Natural killer cell (primary cell): ENCODE measurements around the gene STIM2. TPM values are rescaled to one million over a fixed set of nuclear protein-coding genes. Genes with fewer than 3 reads are reported as not detected.
A peak's percentile ranks its signal among the peaks of the same experiment; 100 is the strongest.

Experiments
- ATAC-seq, 3 donors: fragments of 150-1000 bp in 2 of 3; fragments of 200-7000 bp in 1 of 3; cut with Tn5 transposase; 1 replicate in 1 of 3; 2 replicates in 2 of 3; pipeline ENCODE4 v1.10.0; 2021; ENCODE audit warnings: mild to moderate bottlenecking in 2 of 3, moderate library complexity in 2 of 3
- DNase-seq, 2 donors: peaks; one replicate each; pipeline versions ENCODE4 v3.0.0 to v3.0.0-alpha.2; 2013 to 2021; ENCODE audit warnings: mixed read lengths in 1 of 2
- H3K27ac ChIP-seq: one replicate; pipeline ENCODE4 v1.5.1; 2013; ENCODE audit warnings: mild to moderate bottlenecking, low read length
- H3K27me3 ChIP-seq: one replicate; pipeline ENCODE4 v1.6.1; 2013; ENCODE audit warnings: low read length; ENCODE audit not compliant: control insufficient read depth, insufficient read depth
- H3K36me3 ChIP-seq: one replicate; pipeline ENCODE4 v1.6.1; 2013; ENCODE audit warnings: low read length; ENCODE audit not compliant: control insufficient read depth, insufficient read depth
- H3K4me1 ChIP-seq: one replicate; pipeline ENCODE4 v1.6.1; 2013; ENCODE audit warnings: low read length; ENCODE audit not compliant: control insufficient read depth, insufficient read depth
- H3K4me3 ChIP-seq: one replicate; pipeline ENCODE4 v1.5.1; 2013; ENCODE audit warnings: low read length
- H3K9me3 ChIP-seq: one replicate; pipeline ENCODE4 v1.6.1; 2013; ENCODE audit warnings: low read length; ENCODE audit not compliant: control insufficient read depth, insufficient read depth
- H3K27ac Mint-ChIP-seq, 2 donors: one replicate each; pipeline ENCODE4 v1.8.0; 2022; ENCODE audit warnings: mild to moderate bottlenecking in 2 of 2, mixed read lengths in 2 of 2, moderate library complexity in 1 of 2
- H3K27me3 Mint-ChIP-seq, 2 donors: one replicate each; pipeline ENCODE4 v1.8.0; 2022; ENCODE audit warnings: low read depth in 2 of 2, mixed read lengths in 2 of 2
- H3K36me3 Mint-ChIP-seq: one replicate; pipeline ENCODE4 v1.8.0; 2022; ENCODE audit warnings: mixed read lengths
- H3K4me1 Mint-ChIP-seq, 2 donors: one replicate each; pipeline ENCODE4 v1.8.0; 2022; ENCODE audit warnings: mixed read lengths in 2 of 2
- H3K4me3 Mint-ChIP-seq: one replicate; pipeline ENCODE4 v1.8.0; 2022; ENCODE audit warnings: mild to moderate bottlenecking, moderate library complexity, mixed read lengths
- H3K9me3 Mint-ChIP-seq, 2 donors: one replicate each; pipeline ENCODE4 v1.8.0; 2022; ENCODE audit warnings: mixed read lengths in 2 of 2
- CTCF ChIP-seq: fragments of 200-600 bp; IDR thresholded peaks from one replicate; pipeline ENCODE4 v1.8.0; 2022; ENCODE audit warnings: antibody characterized with exemption
- WGBS: methylation state at CpG from one replicate; pipeline ENCODE4 v1.1.7; 2013; ENCODE audit warnings: missing lambda C conversion rate; ENCODE audit not compliant: insufficient coverage; 5-methylcytosine and 5-hydroxymethylcytosine counted together
- intact Hi-C: fragments of 100-400 bp; cut with micrococcal nuclease; formaldehyde crosslinking; loops from one replicate; pipeline ENCODE4 v1.14.2; 2022
- total RNA-seq, 4 donors: library from RNA; stranded (reverse); fragments of 120-200 nt in 1 of 4; gene quantifications; one replicate each; pipeline versions ENCODE4 v1.2.3 to v1.2.4, GENCODE V29; 2013 to 2022

The STIM2 gene
- total RNA-seq, 3 donors from 2014 or later (not counting 1 experiment from before 2014, with no cell fraction given) = 98.3 to 104 (median 100) TPM

GRCh38 chr4:26854701-26855100 lies 5.9 kb upstream of the STIM2 start:
- no peak overlapping the region for H3K27ac Mint-ChIP-seq
- intact Hi-C loops = no loop called here
- H3K9me3 ChIP-seq = no peaks in the 10 kb centered on the region
- peaks cover 29 to 32% of the 10 kb centered on the region in 2 donors for H3K4me1 Mint-ChIP-seq
- ATAC-seq (no peak), DNase-seq (no peak)
- no peak for TF ChIP-seq CTCF
- 89% methylated on average over 6 of the region's 6 CpGs for WGBS
- H3K27me3 Mint-ChIP-seq = no peaks in the 10 kb centered on the region
- no peaks in the 10 kb centered on the region for H3K36me3 ChIP-seq
- no peak overlapping the region for H3K27ac ChIP-seq
- H3K9me3 Mint-ChIP-seq = no peaks in the 10 kb centered on the region
- H3K27me3 ChIP-seq = no peaks in the 10 kb centered on the region
- peaks cover 15% of the 10 kb centered on the region for H3K4me1 ChIP-seq
- no peaks in the 10 kb centered on the region for H3K36me3 Mint-ChIP-seq
- H3K4me3 ChIP-seq = no peak overlapping the region
- H3K4me3 Mint-ChIP-seq = no peak overlapping the region

GRCh38 chr4:26856906-26857277 lies 3.7 kb upstream of the STIM2 start:
- intact Hi-C loops = loop anchor here (1.0 to 2.0 kb wide), 2 partner anchors 16 to 35 kb away; no protein-coding TSS in a partner anchor

GRCh38 chr4:26857278-26858034 lies 3.2 kb upstream of the STIM2 start:
- DNase-seq (peak; percentile 96 to 98), ATAC-seq (peak; percentile 64 to 85 (median 73))
- Histone ChIP-seq H3K36me3 (no peaks in the 10 kb centered on the region), H3K9me3 (no peaks in the 10 kb centered on the region), H3K27me3 (no peaks in the 10 kb centered on the region), H3K4me3 (peak overlapping the region; percentile 88), H3K27ac (peak overlapping the region; percentile 89), H3K4me1 (peaks cover 18% of the 10 kb centered on the region)
- H3K36me3 Mint-ChIP-seq = no peaks in the 10 kb centered on the region
- TF ChIP-seq CTCF = no peak
- H3K4me1 Mint-ChIP-seq = peaks cover 47 to 49% of the 10 kb centered on the region in 2 donors
- H3K27me3 Mint-ChIP-seq = no peaks in the 10 kb centered on the region
- no peaks in the 10 kb centered on the region for H3K9me3 Mint-ChIP-seq
- H3K4me3 Mint-ChIP-seq = peak overlapping the region; percentile 97
- H3K27ac Mint-ChIP-seq = peak overlapping the region; percentile 95 to 98
- intact Hi-C loops = loop anchor here (2.0 kb wide), 1 partner anchor 15 kb away; no protein-coding TSS in a partner anchor
- WGBS = under 1% methylated on average over 65 of the region's 65 CpGs

More at GRCh38 chr4:26856906-26857277, 3.7 kb upstream of the STIM2 start:
- ATAC-seq (no peak), DNase-seq (no peak)
- no peak for TF ChIP-seq CTCF
- H3K27me3 ChIP-seq = no peaks in the 10 kb centered on the region
- no peaks in the 10 kb centered on the region for H3K27me3 Mint-ChIP-seq
- peak overlapping the region; percentile 95 to 98 for H3K27ac Mint-ChIP-seq
- peak overlapping the region; percentile 89 for H3K27ac ChIP-seq
- no peaks in the 10 kb centered on the region for H3K36me3 Mint-ChIP-seq
- no peaks in the 10 kb centered on the region for H3K9me3 ChIP-seq
- 20% methylated on average over 6 of the region's 7 CpGs for WGBS
- peak overlapping the region; percentile 97 for H3K4me3 Mint-ChIP-seq
- H3K4me1 ChIP-seq = peaks cover 18% of the 10 kb centered on the region
- H3K4me1 Mint-ChIP-seq = peaks cover 42 to 46% of the 10 kb centered on the region in 2 donors
- H3K4me3 ChIP-seq = peak overlapping the region; percentile 66
- H3K36me3 ChIP-seq = no peaks in the 10 kb centered on the region
- no peaks in the 10 kb centered on the region for H3K9me3 Mint-ChIP-seq
